HL-60/S4 treated with phorbol 12-myristate 13-acetate at 8.2 ng/mL for 4 days and 3 days (cell line): ENCODE measurements around the gene CPSF4L.

Experiments
- in situ Hi-C: fragments of 300-500 bp; cut with MboI; formaldehyde crosslinking; loops from 2 replicates; pipeline ENCODE4 v1.15.0; 2022; ENCODE audit warnings: low sequenced_read_pairs

The CPSF4L gene

GRCh38 chr17:73205459-73205961, 56.2 kb downstream of the CPSF4L start:
- in situ Hi-C loops: no loop called here

DNA sequence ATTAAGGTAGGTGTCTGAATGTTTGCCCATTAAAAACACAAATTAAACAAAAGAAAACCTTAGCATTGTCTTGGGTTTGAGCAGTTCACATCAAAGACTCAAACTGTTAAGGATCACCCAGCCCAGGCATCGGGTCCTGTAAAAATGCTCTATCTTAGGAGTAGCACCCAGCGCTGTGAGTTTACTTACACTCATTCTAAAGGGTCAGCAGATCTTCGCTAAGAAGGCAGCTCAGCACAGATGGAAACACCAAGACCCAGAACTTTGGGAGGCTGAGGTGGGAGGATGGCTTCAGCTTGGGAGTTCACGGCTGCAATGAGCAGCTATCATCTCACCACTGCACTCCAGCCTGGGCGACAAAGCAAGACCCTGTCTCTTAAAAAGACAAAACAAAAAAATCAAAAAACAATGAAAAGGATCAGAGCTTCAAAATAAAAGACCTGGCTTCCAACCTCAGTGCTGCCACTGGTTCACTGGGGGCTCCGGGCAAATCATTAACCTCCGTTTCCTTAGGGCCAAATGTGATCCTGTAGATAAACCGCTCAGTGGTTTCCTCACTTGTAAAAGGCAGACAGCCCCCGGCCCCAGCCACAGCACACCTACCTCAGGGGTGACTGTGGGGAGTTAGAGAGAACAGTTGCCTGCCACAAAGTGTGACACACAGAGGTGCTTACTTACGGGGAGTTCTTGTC, 57.7 kb downstream of the CPSF4L start:
- in situ Hi-C loops: no loop called here

DNA sequence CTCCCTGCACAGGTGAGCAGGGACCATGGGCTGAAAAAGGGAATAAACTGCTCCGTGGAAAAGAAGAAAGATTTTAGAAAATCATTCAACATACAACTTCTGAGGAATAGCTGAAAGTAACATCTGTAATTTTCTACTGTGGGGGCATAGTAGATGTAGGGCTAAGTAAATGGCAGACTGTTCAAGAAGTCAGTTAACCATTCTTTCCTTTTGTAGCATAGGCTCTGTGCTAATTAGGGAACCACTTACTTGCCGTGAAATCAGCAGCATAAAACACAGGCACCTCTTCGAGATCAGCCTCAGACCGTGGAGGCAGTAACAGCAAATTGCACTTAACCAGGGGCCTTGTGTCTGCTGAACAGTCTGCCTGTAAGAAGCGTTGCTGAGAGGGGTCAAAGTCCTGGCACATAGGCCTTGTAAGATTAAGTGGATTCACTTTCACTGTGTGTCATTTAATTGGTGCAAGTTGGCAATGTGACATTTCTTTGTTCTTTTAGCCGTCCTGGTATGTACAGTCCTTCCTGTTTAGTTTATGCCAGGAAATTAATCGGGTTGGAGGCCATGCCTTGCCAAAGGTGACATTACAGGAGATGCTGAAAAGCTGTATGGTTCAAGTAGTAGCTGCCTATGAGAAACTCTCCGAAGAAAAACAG, 58.4 kb downstream of the CPSF4L start:
- in situ Hi-C loops: no loop called here

- in situ Hi-C loops: no loop called here
Measured at GRCh38 chr17:73201215-73202069, 60.2 kb downstream of the CPSF4L start.

DNA sequence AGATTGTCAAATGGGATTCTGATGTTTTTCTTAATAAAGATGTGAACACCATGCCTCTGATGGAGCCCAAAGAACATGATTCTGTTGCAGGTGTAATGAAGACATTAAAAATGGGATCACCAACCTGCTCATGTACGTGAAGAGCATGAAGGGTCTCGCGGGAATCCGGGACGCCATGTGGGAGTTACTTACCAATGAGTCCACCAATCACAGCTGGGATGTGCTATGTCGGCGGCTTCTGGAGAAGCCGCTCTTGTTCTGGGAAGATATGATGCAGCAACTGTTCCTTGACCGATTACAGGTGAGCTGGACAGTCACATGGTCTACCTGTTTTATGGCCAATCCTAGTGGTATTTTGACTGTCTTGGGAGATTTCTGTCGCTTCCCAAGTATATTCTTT, 61.2 kb downstream of the CPSF4L start:
- in situ Hi-C loops: no loop called here

DNA sequence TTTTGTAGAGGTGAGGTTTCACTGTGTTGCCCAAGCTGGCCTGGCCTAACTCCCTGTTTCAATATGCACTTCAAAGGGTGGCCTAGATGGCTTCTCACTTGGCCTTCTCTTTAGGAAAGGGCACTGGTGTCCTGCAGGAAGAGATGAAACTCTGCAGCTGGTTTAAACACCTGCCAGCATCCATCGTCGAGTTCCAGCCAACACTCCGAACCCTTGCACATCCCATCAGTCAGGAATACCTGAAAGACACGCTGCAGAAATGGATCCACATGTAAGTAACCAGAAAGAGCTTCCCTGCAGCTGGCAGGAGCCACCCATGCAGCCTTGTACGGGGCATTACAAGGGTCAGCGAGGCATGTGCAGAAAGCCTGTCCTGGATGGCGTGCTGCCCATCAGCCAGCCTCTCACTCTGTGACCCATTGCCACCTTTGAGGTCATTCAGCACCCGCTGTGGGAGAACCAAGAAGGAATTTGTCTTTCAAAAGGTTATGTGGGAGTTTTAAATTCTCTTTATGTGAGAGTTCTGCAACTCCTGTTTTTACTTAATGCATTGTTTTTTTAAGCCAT, 61.8 kb downstream of the CPSF4L start:
- in situ Hi-C loops: loop anchor here (25.0 kb wide), 1 partner anchor 638 kb away; no protein-coding TSS in a partner anchor

- in situ Hi-C loops: loop anchor here (25.0 kb wide), 1 partner anchor 637 kb away; no protein-coding TSS in a partner anchor
Measured at GRCh38 chr17:73198930-73199260, 62.8 kb downstream of the CPSF4L start.
